Testis (tissue), 3 donors: ENCODE results near the gene UGT1A5. TPM values are rescaled to one million over a fixed set of nuclear protein-coding genes. Genes with fewer than 3 reads are reported as not detected.

Experiments
- DNase-seq: peaks from one replicate; pipeline ENCODE4 v3.0.0-alpha.2; 2019
- H3K27ac ChIP-seq, 2 donors: fragments of 200-600 bp; sonication (generic); one replicate each; pipeline ENCODE4 v1.5.1; 2019
- H3K27me3 ChIP-seq: fragments of 200-600 bp; sonication (generic); one replicate; pipeline ENCODE4 v1.5.1; 2019
- H3K36me3 ChIP-seq: fragments of 200-600 bp; sonication (generic); one replicate; pipeline ENCODE4 v1.5.1; 2017; ENCODE audit warnings: low read depth; ENCODE audit errors: missing control alignments
- H3K4me1 ChIP-seq: fragments of 200-600 bp; sonication (generic); one replicate; pipeline ENCODE4 v1.5.1; 2019
- H3K4me3 ChIP-seq, 2 donors: fragments of 200-600 bp; sonication (generic); one replicate each; pipeline ENCODE4 v1.5.1; 2017 to 2019
- H3K9me3 ChIP-seq: fragments of 200-600 bp; sonication (generic); one replicate; pipeline ENCODE4 v1.5.1; 2017
- CTCF ChIP-seq, 3 experiments: fragments of 450-650 bp in 2 of 3; fragments of 200-600 bp in 1 of 3; sonication (generic) in 1 of 3; IDR thresholded peaks; one replicate each; pipeline ENCODE4 v1.5.1; 2016 to 2019; ENCODE audit warnings: antibody characterized with exemption in 3 of 3, mild to moderate bottlenecking in 2 of 3, moderate library complexity in 1 of 3
- POLR2A ChIP-seq: fragments of 450-650 bp; IDR thresholded peaks from one replicate; pipeline ENCODE4 v1.6.1; 2017; ENCODE audit warnings: antibody characterized with exemption, mild to moderate bottlenecking, moderate library complexity
- WGBS, 2 donors: methylation state at CpG; one replicate each; pipeline ENCODE4 v1.1.5; 2018; 5-methylcytosine and 5-hydroxymethylcytosine counted together
- intact Hi-C: fragments of 100-400 bp; cut with DNase I; formaldehyde crosslinking; loops from one replicate; pipeline ENCODE4 v1.15.1; 2023; ENCODE audit warnings: low total_unique reads
- polyA plus RNA-seq: library from polyadenylated mRNA; stranded (reverse); fragments of 350-450 nt; fragmentation: Illumina TruSeq; extraction: RNeasy Lipid Tissue Mini Kit (QIAGEN cat#74804); gene quantifications from one replicate; pipeline ENCODE4 v1.2.3, GENCODE V29; 2014; ENCODE audit warnings: low read depth, low replicate concordance; ENCODE audit not compliant: insufficient read depth
- total RNA-seq, 2 donors: library from RNA; depleted of rRNA; stranded (reverse); fragments of >200 nt; gene quantifications; one replicate each; pipeline ENCODE4 v1.2.3, GENCODE V29; 2016

The UGT1A5 gene
- total and polyA plus RNA-seq, 3 donors from 2014 or later, result 0.16 TPM; not detected in 2

GRCh38 chr2:233807215-233807865 lies 94.6 kb downstream of the UGT1A5 start:
- no peaks in the 10 kb centered on the region for H3K27me3 ChIP-seq
- intact Hi-C loops, result no loop called here
- 78 to 85% methylated on average over 10 to 12 of the region's 12 CpGs for WGBS, 2 donors

GRCh38 chr2:233807966-233808935 lies 95.5 kb downstream of the UGT1A5 start:
- no peak overlapping the region for H3K4me3 ChIP-seq
- H3K27ac ChIP-seq, result no peak overlapping the region
- intact Hi-C loops, result no loop called here
- 66 to 78% methylated on average over 3 to 10 of the region's 10 CpGs for WGBS, 2 donors
- H3K27me3 ChIP-seq, result no peaks in the 10 kb centered on the region
- no peaks in the 10 kb centered on the region for H3K9me3 ChIP-seq
- no peak for TF ChIP-seq CTCF (IDR thresholded peaks at IDR 0.05)
- TF ChIP-seq POLR2A, result no peak
- H3K4me1 ChIP-seq, result no peaks in the 10 kb centered on the region
- peak; percentile 6 for DNase-seq
- H3K36me3 ChIP-seq, result no peaks in the 10 kb centered on the region

More at GRCh38 chr2:233807215-233807865, 94.6 kb downstream of the UGT1A5 start:
- Histone ChIP-seq H3K4me1 (no peaks in the 10 kb centered on the region), H3K36me3 (no peaks in the 10 kb centered on the region), H3K9me3 (no peaks in the 10 kb centered on the region), H3K27ac (no peak overlapping the region), H3K4me3 (no peak overlapping the region)
- DNase-seq, result peak; percentile 6
- TF ChIP-seq POLR2A (no peak), CTCF (IDR thresholded peaks at IDR 0.05) (no peak)

- TF ChIP-seq CTCF (IDR thresholded peaks at IDR 0.05), result no peak
- TF ChIP-seq POLR2A, result no peak
- no peak for DNase-seq
- Histone ChIP-seq H3K27ac (no peak overlapping the region), H3K4me3 (no peak overlapping the region), H3K9me3 (no peaks in the 10 kb centered on the region), H3K36me3 (no peaks in the 10 kb centered on the region), H3K27me3 (no peaks in the 10 kb centered on the region), H3K4me1 (no peaks in the 10 kb centered on the region)
- WGBS, 2 donors, result 83 to 84% methylated on average over 4 to 6 of the region's 6 CpGs
- intact Hi-C loops, result no loop called here
Observed at GRCh38 chr2:233810385-233810784, 97.7 kb downstream of the UGT1A5 start.

GRCh38 chr2:233811087-233811486 lies 98.4 kb downstream of the UGT1A5 start:
- no peaks in the 10 kb centered on the region for H3K4me1 ChIP-seq
- H3K9me3 ChIP-seq, result no peaks in the 10 kb centered on the region
- intact Hi-C loops, result no loop called here
- no peak for DNase-seq
- WGBS, 2 donors, result 74 to 76% methylated on average over 4 of the region's 4 CpGs
- no peak overlapping the region for H3K4me3 ChIP-seq
- H3K27me3 ChIP-seq, result no peaks in the 10 kb centered on the region
- no peak overlapping the region for H3K27ac ChIP-seq
- no peaks in the 10 kb centered on the region for H3K36me3 ChIP-seq
- no peak for TF ChIP-seq CTCF (IDR thresholded peaks at IDR 0.05)
- no peak for TF ChIP-seq POLR2A
